ENCODE results near the gene ETV7.
A peak's percentile ranks its signal among the peaks of the same experiment; 100 is the strongest.
"Not testable (repeated sequence)": the region's sequence is repeated elsewhere in the genome, so short reads cannot be mapped to it uniquely, and the experiment has no call there.

The ETV7 gene

GRCh38 chr6:36364061-36364635 lies 23.3 kb downstream of the ETV7 start:
- not testable (repeated sequence) for DNase-seq (ENCODE audit: low read depth)

DNA sequence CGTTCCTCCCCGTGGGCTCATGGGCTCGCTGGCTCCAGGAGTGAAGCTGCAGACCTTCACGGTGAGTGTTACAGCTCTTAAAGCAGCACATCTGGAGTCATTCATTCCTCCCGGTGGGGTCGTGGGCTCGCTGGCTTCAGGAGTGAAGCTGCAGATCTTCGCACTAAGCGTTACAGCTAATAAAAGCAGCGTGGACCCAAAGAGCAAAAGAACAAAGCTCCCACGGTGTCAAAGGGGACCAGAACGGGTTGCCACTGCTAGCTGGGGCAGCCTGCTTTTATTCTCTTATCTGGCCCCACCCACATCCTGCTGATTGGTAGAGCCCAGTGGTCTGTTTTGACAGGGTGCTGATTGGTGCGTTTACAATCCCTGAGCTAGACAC lies 24.1 kb downstream of the ETV7 start:
- not testable (repeated sequence) for DNase-seq (ENCODE audit: low read depth)

- DNase-seq (ENCODE audit: low read depth): no peak
Observed at GRCh38 chr6:36362551-36363370, 24.7 kb downstream of the ETV7 start.

DNA sequence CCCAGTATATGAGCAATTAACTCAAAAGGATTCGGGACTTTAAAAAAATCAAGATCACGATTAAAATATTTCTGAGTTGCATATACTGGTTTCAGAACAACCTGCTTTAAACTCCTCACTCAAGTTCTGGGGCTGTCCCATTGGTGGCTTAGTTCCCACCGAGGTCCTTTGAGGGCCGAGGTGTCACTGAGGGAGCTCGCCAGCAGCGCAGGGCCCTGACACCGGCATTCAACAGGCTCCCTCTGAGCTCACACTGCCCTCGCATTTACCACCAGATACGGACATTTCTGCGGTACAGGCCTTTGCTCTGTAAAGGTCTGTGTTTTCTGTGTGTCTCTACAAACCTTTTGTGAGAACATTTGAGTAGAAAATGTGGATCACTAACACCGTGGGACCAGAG lies 26.4 kb downstream of the ETV7 start:
- no peak for DNase-seq (ENCODE audit: low read depth)

- DNase-seq (ENCODE audit: low read depth): peak; percentile 49
Observed at GRCh38 chr6:36360241-36361054, 27.0 kb downstream of the ETV7 start.

DNA sequence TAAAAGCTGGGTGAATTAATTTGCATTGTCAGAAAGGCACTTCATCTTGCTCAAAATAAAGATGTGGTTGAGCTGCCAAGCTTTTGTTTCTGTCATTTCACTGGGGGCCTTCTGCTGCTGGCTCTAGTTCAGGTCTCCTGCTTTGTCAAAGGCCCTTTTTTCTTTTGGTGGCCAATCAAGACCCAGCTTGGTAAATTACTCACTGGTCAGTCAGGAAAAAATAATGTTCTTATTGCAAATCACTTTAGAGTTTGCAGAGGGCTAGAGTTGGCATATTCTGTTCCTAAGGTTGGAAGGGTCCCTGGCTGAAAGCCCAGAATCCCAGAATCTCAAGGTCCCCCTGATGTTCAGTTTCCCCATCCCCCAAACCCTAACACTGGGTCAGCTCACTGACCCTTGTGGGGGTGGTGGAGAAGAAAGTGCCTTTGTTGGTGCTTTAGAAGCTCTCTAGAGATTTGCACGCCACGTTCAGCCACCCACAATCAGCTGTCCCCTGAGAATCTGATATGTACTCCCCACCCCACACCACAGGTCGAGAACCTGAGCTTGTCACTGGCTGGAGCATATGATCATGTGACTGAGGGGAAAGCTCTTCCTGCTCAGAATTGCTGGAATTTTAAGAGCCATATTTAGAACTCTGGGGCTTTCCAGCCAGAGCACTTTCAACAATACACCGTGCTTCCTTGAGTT lies 29.1 kb downstream of the ETV7 start:
- no peak for DNase-seq (ENCODE audit: low read depth)

DNA sequence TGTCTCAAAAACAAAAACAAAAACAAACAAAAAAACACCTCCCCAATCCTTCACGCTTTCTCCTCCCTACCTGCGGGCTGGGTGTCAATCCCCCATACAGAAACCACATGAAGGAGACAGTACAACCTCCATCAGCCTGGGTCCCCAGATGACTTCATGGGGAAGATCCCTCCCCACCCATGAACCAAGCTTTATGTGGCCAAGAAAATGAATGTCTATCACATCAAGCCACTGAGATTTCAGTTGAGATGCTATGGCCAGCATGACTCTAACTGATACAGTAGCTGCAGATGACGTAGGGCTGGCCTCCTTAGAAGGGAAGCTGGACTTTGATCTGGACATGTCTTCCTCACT lies 29.6 kb downstream of the ETV7 start:
- DNase-seq (ENCODE audit: low read depth): no peak

GRCh38 chr6:36355819-36356218 lies 31.6 kb downstream of the ETV7 start:
- no peak for DNase-seq (ENCODE audit: low read depth)

DNA sequence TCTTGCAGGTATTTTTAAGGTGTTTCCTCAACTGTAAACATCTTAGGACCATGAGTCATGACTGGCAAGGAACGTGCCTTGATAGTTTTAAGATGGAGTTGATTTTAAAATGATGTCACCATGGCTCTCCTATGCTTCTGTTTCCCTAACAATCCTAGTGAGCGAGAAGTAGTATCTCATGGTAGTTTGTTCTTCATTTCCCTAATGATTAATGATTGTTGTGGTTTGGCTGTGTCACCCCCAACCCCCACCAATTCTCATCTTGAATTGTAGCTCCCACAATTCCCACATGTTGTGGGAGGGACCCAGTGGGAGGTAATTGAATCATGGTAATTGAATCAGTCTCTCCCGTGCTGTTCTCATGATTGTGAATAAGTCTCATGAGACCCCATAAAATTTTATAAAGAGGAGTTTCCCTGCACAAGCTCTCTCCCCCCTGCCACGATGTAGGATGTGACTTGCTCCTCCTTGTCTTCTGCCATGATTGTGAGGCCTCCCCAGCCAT lies 34.0 kb downstream of the ETV7 start:
- DNase-seq (ENCODE audit: low read depth): no peak

DNA sequence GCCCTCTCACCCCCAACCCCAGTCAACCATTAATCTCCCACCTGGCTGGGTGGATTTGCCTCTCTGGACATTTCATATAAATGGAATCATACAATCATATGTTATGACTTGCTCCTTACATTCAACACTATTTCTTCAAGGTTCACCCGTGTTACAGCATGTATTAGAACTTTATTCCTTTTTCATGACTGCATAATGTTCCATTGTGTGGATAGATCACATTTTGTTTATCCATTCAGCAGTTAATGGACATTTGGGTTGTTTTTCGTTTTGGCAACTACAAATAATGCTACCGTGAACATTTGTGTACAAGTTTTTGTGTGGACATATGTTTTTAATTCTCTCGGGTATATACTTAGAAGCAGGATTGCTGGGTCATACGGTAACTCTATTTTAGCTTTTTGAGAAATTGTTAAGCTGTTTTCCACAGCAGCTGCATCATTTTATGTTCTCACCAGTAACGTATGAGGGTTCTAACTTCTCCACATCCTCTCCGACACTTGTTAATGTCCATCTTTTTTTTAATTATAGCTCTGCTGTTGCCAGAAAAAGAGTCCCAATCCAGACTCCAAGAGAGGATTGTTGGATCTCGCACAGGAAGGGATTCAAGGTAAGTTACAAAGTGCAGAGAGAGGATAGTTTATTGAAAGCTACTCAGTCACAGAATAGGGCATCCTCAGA lies 34.9 kb downstream of the ETV7 start:
- no peak for DNase-seq (ENCODE audit: low read depth)

DNA sequence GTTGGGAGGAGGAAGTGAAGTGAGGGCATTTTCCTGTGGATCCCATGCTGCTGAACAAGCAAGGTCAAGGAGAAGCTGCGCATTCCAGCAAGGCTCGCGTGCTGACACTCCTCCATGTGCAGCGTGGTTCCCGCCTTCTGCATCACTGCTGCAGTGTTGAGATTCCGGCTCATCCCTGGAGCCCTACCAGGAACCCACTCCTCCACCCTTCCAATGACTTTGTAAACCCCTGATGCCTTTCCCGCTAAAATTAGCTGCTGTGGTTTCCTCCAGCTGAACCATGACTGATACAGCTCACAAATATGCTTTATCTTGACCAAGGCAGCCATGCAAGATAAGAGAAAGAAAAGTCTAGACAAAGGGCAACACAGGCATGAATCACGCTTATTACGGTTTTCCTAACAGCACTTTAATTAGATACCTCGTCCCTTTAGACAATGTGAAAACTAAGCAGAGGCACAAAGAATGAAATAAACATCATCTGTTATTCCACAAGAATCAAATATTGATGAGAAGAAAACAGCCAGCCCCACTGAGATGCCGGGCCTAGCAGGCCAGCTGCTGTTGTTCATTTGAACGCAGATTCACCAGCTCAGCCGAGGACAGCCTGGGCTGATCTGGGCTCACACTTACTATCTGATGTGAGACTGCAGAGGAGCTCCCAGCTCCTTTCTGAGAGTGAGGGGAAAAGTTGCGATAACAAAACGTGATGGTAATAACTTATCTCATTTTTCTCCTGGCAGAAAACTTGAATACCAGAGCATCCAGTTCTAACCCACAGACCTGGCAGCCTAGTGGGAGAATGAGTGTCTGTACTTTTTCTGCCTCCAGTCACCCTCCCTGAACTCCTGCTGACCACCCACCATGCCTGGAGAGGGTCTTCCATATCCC lies 36.5 kb downstream of the ETV7 start:
- no peak for DNase-seq (ENCODE audit: low read depth)

DNA sequence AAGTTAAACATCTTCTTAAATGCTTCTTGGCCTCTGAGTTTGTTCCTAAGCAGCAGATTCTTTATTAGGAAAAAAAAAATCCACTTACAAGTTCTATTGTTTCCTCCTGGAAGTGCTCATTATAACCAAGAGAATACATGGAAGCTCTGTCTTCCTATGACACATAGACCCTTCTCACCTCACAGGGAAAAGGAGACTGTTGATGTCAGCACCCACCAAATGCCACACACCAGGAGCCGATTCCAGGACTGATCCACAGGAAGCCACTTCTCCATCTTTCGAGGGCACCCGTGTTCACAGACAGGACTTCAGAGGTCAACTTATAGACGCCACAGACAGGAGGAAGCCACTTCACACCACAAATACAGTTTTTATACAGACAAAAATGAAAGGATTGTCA lies 37.4 kb downstream of the ETV7 start:
- DNase-seq (ENCODE audit: low read depth): no peak

- DNase-seq (ENCODE audit: low read depth): no peak
Observed at GRCh38 chr6:36349240-36349639, 38.2 kb downstream of the ETV7 start.

GRCh38 chr6:36347621-36348020 lies 39.8 kb downstream of the ETV7 start:
- no peak for DNase-seq (ENCODE audit: low read depth)

- no peak for DNase-seq (ENCODE audit: low read depth)
Observed at GRCh38 chr6:36346486-36347273, 40.8 kb downstream of the ETV7 start.

DNA sequence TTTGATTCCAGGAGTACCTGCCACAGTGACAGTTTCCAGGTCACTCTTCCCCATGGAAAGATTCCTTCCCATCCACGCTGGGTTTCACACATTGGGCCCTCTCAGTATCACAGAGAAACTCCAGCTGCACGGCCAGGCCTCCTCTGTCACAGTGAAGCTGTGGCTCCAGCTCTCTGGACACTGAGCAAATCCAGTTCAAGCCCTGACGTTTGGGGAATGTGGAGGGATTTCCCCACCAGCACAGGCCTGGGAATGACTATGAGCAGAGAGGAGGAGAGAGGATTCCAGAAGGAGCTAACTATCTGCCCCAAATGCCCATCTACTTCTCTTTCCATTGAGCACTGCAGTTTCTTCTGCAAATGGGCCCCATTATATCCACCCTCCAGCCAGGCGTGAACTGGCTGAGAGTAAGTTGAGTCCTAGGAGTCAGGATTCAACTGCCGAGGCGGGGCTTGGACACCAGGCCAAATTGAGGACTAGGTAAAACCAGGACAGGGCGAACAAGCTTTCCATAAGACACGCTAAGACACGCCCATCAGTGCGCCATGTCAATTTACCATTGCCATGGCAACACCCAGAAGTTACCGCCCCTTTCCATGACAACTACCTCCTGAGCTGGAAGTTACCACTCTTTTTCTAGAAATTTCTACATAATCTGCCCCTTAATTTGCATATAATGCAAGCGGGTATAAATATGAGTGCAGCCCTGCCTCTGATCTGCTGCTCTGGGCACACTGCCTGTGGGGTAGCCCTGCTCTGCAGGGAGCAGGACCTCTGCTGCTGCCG lies 41.6 kb downstream of the ETV7 start:
- DNase-seq (ENCODE audit: low read depth): no peak

- DNase-seq (ENCODE audit: low read depth): no peak
Observed at GRCh38 chr6:36343109-36343680, 44.3 kb downstream of the ETV7 start.

- peak; percentile 41 for DNase-seq (ENCODE audit: low read depth)
Observed at GRCh38 chr6:36340618-36341454, 46.6 kb downstream of the ETV7 start.
